Kidney epithelial cell (primary cell): ENCODE data around the gene ZNF579. TPM values are rescaled to one million over a fixed set of nuclear protein-coding genes. Genes with fewer than 3 reads are reported as not detected.

Experiments
- DNase-seq: peaks from one replicate; pipeline ENCODE4 v3.0.0-alpha.2; 2010; ENCODE audit warnings: low read depth
- H3K27me3 ChIP-seq: 2 replicates; pipeline ENCODE4 v1.6.0; 2011; ENCODE audit warnings: low read length; ENCODE audit not compliant: control insufficient read depth, insufficient read depth
- H3K36me3 ChIP-seq: 2 replicates; pipeline ENCODE4 v1.5.1; 2011; ENCODE audit warnings: low read length; ENCODE audit not compliant: control insufficient read depth, insufficient read depth
- H3K4me3 ChIP-seq: 2 replicates; pipeline ENCODE4 v1.5.1; 2011; ENCODE audit warnings: low read depth, mild to moderate bottlenecking, control low read depth, low read length
- CTCF ChIP-seq: IDR thresholded peaks from 2 replicates; pipeline ENCODE4 v1.5.1; 2011; ENCODE audit warnings: mild to moderate bottlenecking, moderate library complexity, low read length, control low read depth, inconsistent platforms; ENCODE audit not compliant: insufficient read depth, poor library complexity, severe bottlenecking
- total RNA-seq: library from RNA; depleted of rRNA; stranded (reverse); fragments of >200 nt; gene quantifications from 2 replicates; pipeline ENCODE4 v1.2.3, GENCODE V29; 2015

ZNF579 gene
- 14.4 and 22.0 TPM in 2 replicates for total RNA-seq

DNA sequence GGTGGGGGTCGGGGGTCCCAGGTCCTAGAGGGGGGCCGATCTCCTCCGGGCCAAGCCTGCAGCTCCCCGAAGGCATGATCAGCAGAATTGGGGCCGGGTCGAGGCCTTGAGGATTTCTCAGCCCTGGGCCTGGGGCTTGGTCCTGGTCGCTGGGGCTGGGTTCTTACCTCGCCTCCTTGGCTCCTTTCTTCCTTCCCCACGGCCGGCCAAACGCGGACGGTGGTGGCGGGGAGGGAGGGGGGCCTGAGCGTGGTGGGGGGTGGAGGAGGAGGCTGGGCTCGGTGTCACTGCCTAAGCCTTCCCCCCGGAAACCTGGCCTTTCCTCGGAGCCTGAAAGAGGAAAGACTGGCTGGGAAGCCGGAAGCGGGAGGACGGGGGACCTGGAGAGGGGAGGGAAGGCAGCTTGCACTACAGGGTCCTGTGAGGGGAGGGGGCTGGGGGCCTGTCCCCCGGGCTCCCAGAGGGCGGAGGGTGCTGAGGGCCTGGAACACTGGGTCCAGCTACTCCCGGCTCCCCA, at the start of gene ZNF579:
Gene ZNF579 (minus strand): TSS at position 221 of the 517 bp plus-strand sequence. CDS start 1,209 bp downstream, outside the sequence.
- no peak for TF ChIP-seq CTCF
- Histone ChIP-seq H3K4me3 (peak within 1 kb of the TSS; percentile 90), H3K36me3 (no peaks in the 10 kb centered on the region), H3K27me3 (no peaks in the 10 kb centered on the region)
- no peak for DNase-seq

DNA sequence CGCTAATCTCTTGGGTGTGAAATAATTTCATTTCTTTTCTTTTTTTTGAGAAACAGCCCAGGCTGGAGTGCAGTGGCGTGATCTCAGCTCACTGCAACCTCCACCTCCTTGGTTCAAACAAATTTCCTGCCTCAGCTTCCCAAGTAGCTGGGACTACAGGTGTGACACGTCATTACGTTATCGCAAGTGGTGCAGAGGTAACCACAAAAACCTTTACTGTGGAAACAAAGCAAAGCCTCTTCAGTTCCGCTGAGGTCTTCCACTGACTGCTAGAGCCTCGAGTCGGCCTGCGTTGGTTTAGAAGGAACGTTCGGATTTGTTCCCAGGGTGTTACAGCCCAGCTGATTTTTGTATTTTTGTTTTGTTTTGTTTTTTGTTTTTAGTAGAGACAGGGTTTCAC, 45.7 kb upstream of the ZNF579 start:
- H3K27me3 ChIP-seq, result no peaks in the 10 kb centered on the region
- H3K4me3 ChIP-seq, result no peak overlapping the region
- no peak for DNase-seq
- TF ChIP-seq CTCF, result no peak
- H3K36me3 ChIP-seq, result no peaks in the 10 kb centered on the region

- Histone ChIP-seq H3K27me3 (no peaks in the 10 kb centered on the region), H3K36me3 (no peaks in the 10 kb centered on the region), H3K4me3 (peak overlapping the region; percentile 86)
- TF ChIP-seq CTCF, result no peak
- no peak for DNase-seq
These were observed 44.3 kb upstream of the ZNF579 start for GRCh38 chr19:55625004-55625326.

DNA sequence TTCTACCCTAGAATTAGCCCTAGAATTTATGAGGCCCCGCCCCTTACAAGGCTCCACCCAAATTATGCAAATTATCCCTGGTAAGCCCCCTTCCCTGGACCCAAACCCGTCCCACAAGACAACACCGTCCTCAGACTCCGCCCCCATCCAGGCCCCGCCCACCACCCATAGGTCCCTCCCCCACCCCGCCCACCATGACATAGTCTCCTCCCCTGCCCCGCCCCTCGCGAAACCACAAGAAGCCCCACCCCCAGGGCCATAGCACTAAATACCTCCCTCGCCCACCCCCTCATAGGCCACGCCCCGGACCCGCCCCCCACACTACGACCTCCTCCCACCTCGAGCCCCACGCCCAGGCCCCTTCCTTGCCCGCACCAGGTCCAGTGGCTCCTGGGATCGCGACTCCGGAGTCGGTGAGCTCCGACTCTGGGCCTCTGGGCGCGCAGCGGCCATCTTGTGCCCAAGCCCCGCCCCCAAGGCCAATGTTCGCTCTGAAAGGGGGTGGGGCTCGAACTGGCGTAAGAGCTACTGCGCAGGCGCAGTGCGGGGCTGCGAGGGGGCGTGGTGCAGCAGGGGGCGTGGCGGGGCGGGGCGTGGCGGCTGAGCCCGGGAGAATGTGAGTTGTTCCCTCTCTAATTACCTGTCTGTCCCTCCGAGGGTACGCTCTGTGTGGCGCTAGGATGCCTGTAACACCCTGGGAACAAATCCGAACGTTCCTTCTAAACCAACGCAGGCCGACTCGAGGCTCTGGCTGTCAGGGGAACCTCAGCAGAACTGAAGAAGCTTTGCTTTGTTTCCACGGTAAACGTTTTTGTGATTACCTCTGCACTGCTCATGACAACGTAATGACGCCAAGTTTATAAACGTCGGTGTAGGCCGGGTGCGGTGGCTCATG, 43.7 kb upstream of the ZNF579 start, which contains the start of gene ZNF784:
Gene ZNF784 (minus strand): TSS at position 458 of the 895 bp plus-strand sequence. CDS start 5 bp downstream, at position 453.
- no peak for TF ChIP-seq CTCF
- Histone ChIP-seq H3K4me3 (peak within 1 kb of the TSS; percentile 86), H3K27me3 (no peaks in the 10 kb centered on the region), H3K36me3 (no peaks in the 10 kb centered on the region)
- no peak for DNase-seq

DNA sequence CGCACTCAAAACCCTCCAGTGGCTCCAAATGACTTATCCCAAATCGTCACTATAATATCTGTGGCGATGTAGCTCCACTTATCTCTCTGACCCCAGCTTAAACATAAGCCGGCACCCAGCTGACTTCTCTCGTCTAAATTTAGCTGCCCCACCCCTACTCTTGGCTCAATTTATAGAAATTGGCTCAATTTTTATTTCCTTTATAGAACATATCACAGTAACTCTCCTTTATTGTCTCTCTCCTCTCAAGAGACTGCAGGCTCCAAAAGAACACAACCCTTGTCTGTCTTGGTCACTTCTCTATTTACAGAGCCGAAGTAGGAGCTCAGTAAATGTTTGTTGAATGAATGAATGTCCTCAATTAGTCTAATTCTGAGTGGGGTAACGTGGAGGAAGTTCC, 42.9 kb upstream of the ZNF579 start:
- H3K4me3 ChIP-seq, result peak overlapping the region; percentile 86
- H3K36me3 ChIP-seq, result no peaks in the 10 kb centered on the region
- H3K27me3 ChIP-seq, result no peaks in the 10 kb centered on the region
- no peak for DNase-seq
- no peak for TF ChIP-seq CTCF

DNA sequence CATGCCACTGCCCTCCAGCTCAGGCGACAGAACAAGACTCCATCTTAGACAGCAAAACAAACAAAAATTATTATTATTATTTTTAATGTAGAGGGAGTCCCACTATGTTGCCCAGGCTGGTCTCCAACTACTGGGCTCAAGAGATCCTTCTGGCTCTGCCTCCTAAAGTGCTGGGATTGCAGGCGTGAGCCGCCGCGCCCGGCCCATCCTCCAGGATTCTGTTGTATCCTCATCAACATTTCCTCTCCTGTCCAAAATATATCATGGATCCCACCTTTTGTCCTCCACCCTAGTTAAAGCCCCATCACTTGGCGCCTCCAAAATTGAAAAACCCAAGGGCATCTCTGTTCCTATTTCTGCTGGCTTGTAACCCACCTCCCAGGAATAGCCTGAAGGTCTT, 42.5 kb upstream of the ZNF579 start:
- Histone ChIP-seq H3K4me3 (no peak overlapping the region), H3K27me3 (no peaks in the 10 kb centered on the region), H3K36me3 (no peaks in the 10 kb centered on the region)
- TF ChIP-seq CTCF, result no peak
- DNase-seq, result no peak
